ENCODE results near the gene ITPKC. TPM values are rescaled to one million over a fixed set of nuclear protein-coding genes. Genes with fewer than 3 reads are reported as not detected.

Gene ITPKC
- 12.6 TPM for total RNA-seq
- long read RNA-seq, transcript ITPKC-201 (7 exons, 3,385 nt), result major isoform, 29 of 37 reads
- long read RNA-seq, partial matches to known transcripts, result 3 of 37 reads
- long read RNA-seq, other reads (novel, unspliced or antisense), result 5 of 37 reads

- DNase-seq (ENCODE audit: missing footprints) (peak; percentile 100), ATAC-seq (peak; percentile 79)
- intact Hi-C loops (cut with DNase I), result loop anchor here (2.0 to 10.0 kb wide), 4 partner anchors 34 to 292 kb away; partner anchors contain the start of genes ACTMAP, EGLN2, LTBP4 and SERTAD1
These were observed at the start of gene ITPKC, which contains the start of gene COQ8B for GRCh38 chr19:40716482-40717324. TSS of gene ITPKC (plus strand) at chr19:40717112. CDS start at chr19:40717136, 24 bp downstream. TSS of gene COQ8B (minus strand) at chr19:40716886. CDS start at chr19:40714632, 2,254 bp downstream.

- intact Hi-C loops (cut with DNase I), result no loop called here
- DNase-seq (ENCODE audit: missing footprints) (no peak), ATAC-seq (no peak)
These were observed 49.3 kb upstream of the ITPKC start for GRCh38 chr19:40667602-40668001.

- ATAC-seq (no peak), DNase-seq (ENCODE audit: missing footprints) (no peak)
- intact Hi-C loops (cut with DNase I), result no loop called here
These were observed 47.8 kb upstream of the ITPKC start for GRCh38 chr19:40668991-40669614.

- DNase-seq (ENCODE audit: missing footprints) (no peak), ATAC-seq (peak; percentile 77)
- intact Hi-C loops (cut with DNase I), result no loop called here
These were observed 45.5 kb upstream of the ITPKC start for GRCh38 chr19:40671404-40671803.

GRCh38 chr19:40672038-40672437, 44.9 kb upstream of the ITPKC start:
- intact Hi-C loops (cut with DNase I), result no loop called here

GRCh38 chr19:40672573-40673299, 44.2 kb upstream of the ITPKC start:
- intact Hi-C loops (cut with DNase I), result no loop called here
- DNase-seq (ENCODE audit: missing footprints), result no peak
- no peak for ATAC-seq

More at GRCh38 chr19:40672038-40672437, 44.9 kb upstream of the ITPKC start:
- no peak for ATAC-seq
- DNase-seq (ENCODE audit: missing footprints), result no peak

GRCh38 chr19:40673397-40673796, 43.5 kb upstream of the ITPKC start:
- ATAC-seq (no peak), DNase-seq (ENCODE audit: missing footprints) (no peak)
- intact Hi-C loops (cut with DNase I), result no loop called here

- intact Hi-C loops (cut with DNase I), result no loop called here
- no peak for ATAC-seq
- DNase-seq (ENCODE audit: missing footprints), result no peak
These were observed 42.6 kb upstream of the ITPKC start for GRCh38 chr19:40674291-40674690.

GRCh38 chr19:40677156-40677555, 39.8 kb upstream of the ITPKC start:
- intact Hi-C loops (cut with DNase I), result no loop called here
- no peak for DNase-seq (ENCODE audit: missing footprints)
- no peak for ATAC-seq

GRCh38 chr19:40681039-40681438, 35.9 kb upstream of the ITPKC start:
- ATAC-seq (no peak), DNase-seq (ENCODE audit: missing footprints) (no peak)
- intact Hi-C loops (cut with DNase I), result no loop called here

- ATAC-seq (no peak), DNase-seq (ENCODE audit: missing footprints) (no peak)
- intact Hi-C loops (cut with DNase I), result no loop called here
These were observed 34.4 kb upstream of the ITPKC start for GRCh38 chr19:40682431-40682964.

GRCh38 chr19:40683437-40683836, 33.5 kb upstream of the ITPKC start:
- intact Hi-C loops (cut with DNase I), result no loop called here
- DNase-seq (ENCODE audit: missing footprints) (no peak), ATAC-seq (no peak)

GRCh38 chr19:40684280-40684679, 32.6 kb upstream of the ITPKC start:
- intact Hi-C loops (cut with DNase I), result no loop called here
- ATAC-seq, result no peak
- no peak for DNase-seq (ENCODE audit: missing footprints)

GRCh38 chr19:40685016-40685526, 31.8 kb upstream of the ITPKC start:
- no peak for ATAC-seq
- DNase-seq (ENCODE audit: missing footprints), result no peak
- intact Hi-C loops (cut with DNase I), result no loop called here

- intact Hi-C loops (cut with DNase I), result no loop called here
- DNase-seq (ENCODE audit: missing footprints) (no peak), ATAC-seq (no peak)
These were observed 31.3 kb upstream of the ITPKC start for GRCh38 chr19:40685563-40685962.

- ATAC-seq (no peak), DNase-seq (ENCODE audit: missing footprints) (no peak)
- intact Hi-C loops (cut with DNase I), result no loop called here
These were observed 29.9 kb upstream of the ITPKC start for GRCh38 chr19:40686882-40687524.

GRCh38 chr19:40687525-40688016, 29.3 kb upstream of the ITPKC start:
- DNase-seq (ENCODE audit: missing footprints) (peak; percentile 92), ATAC-seq (peak; percentile 59)
- intact Hi-C loops (cut with DNase I), result no loop called here

- intact Hi-C loops (cut with DNase I), result no loop called here
- ATAC-seq (no peak), DNase-seq (ENCODE audit: missing footprints) (no peak)
These were observed 28.6 kb upstream of the ITPKC start for GRCh38 chr19:40688309-40688708.

All from Right ventricle myocardium inferior (tissue), 1 donor.